Measurements from ENCODE around the gene THSD4. TPM values are rescaled to one million over a fixed set of nuclear protein-coding genes. Genes with fewer than 3 reads are reported as not detected.
A peak's percentile ranks its signal among the peaks of the same experiment; 100 is the strongest.

Gene THSD4
- polyA plus RNA-seq, 2 of the 4 experiments (the other 2 are of a cell fraction) = 15.8 to 40.7 TPM

DNA sequence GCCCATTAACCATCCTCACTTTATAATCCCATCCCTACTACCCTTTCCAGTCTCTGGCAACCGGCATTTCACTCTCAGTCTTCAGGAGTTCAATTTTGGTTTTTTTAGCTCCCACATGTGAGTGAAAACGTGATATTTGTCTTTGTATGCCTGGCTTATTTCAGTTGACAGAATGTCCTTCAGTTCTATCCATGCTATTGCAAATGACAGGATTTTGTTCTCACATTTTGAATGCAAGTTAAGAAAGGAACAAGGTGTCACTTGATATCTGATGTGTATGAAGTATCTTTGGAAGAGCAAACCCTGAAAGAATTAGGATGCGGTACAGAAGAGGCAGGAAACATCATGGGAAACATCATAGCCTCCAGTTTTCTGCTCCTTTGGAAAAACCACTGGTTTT is 298.1 kb downstream of the THSD4 start:
- Histone ChIP-seq H3K27ac (peak overlapping the region; percentile 83 to 87), H3K9me3 (no peaks in the 10 kb centered on the region), H3K4me2 (peak overlapping the region; percentile 79; the same call in 2 of the 3 replicates), H3K4me3 (no peak overlapping the region), H3K4me1 (peaks cover 65% of the 10 kb centered on the region)
- WGBS (ENCODE audit: missing lambda C conversion rate) = 90% methylated on average over 3 of the region's 3 CpGs
- no peak for TF ChIP-seq NPAS2 (CRISPR knock-in tag; IDR thresholded peaks at IDR 0.05; ENCODE audit: borderline replicate concordance)
- TF ChIP-seq CBX8 (IDR thresholded peaks at IDR 0.05) = no peak
- TF ChIP-seq TP53 (CRISPR knock-in tag; IDR thresholded peaks at IDR 0.05) = no peak
- no peak for TF ChIP-seq ATOH8 (CRISPR knock-in tag; IDR thresholded peaks at IDR 0.05; ENCODE audit: low read depth)
- TF ChIP-seq MAZ (IDR thresholded peaks at IDR 0.05; ENCODE audit: borderline replicate concordance, low read depth, low read length) = no peak
- TF ChIP-seq, protein P1, sequence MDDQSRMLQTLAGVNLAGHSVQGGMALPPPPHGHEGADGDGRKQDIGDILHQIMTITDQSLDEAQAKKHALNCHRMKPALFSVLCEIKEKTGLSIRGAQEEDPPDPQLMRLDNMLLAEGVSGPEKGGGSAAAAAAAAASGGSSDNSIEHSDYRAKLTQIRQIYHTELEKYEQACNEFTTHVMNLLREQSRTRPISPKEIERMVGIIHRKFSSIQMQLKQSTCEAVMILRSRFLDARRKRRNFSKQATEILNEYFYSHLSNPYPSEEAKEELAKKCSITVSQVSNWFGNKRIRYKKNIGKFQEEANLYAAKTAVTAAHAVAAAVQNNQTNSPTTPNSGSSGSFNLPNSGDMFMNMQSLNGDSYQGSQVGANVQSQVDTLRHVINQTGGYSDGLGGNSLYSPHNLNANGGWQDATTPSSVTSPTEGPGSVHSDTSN (IDR thresholded peaks at IDR 0.05) = no peak
- no peak for TF ChIP-seq FOSB (CRISPR knock-in tag; IDR thresholded peaks at IDR 0.05)
- TF ChIP-seq EHMT2 (IDR thresholded peaks at IDR 0.05; ENCODE audit: low read depth) = no peak
- no peak for TF ChIP-seq MYC (IDR thresholded peaks at IDR 0.05; ENCODE audit: borderline replicate concordance, low read length)
- TF ChIP-seq REST (IDR thresholded peaks at IDR 0.05) = no peak
- no peak for TF ChIP-seq POLR2A (IDR thresholded peaks at IDR 0.05; ENCODE audit: low read length)
- TF ChIP-seq CBX2 (IDR thresholded peaks at IDR 0.05; ENCODE audit: borderline replicate concordance, low read depth) = no peak
- TF ChIP-seq RFX5 (IDR thresholded peaks at IDR 0.05) = no peak
- TF ChIP-seq KDM1A (IDR thresholded peaks at IDR 0.05; ENCODE audit: low read depth) = no peak
- FAIRE-seq (peak; percentile 46), DNase-seq (ENCODE audit: low read depth in 1 of 2, low spot score in 1 of 2) (no peak), ATAC-seq (no peak)
- CTCF ChIA-PET = interaction anchor here (0.6 to 6.3 kb wide), 9 partner anchors 12 to 403 kb away, joined by 3 to 48 read pairs (median 6); no protein-coding TSS in a partner anchor
- POLR2A ChIA-PET = no interaction called here

- FAIRE-seq = no peak
- CTCF ChIA-PET = interaction anchor here (0.6 to 6.3 kb wide), 6 partner anchors 11 to 112 kb away, joined by 3 to 48 read pairs (median 4); no protein-coding TSS in a partner anchor
- POLR2A ChIA-PET = no interaction called here
- Histone ChIP-seq H3K9me3 (no peaks in the 10 kb centered on the region), H3K4me1 (peaks cover 57% of the 10 kb centered on the region), H3K4me3 (no peak overlapping the region), H3K4me2 (peak overlapping the region; percentile 18; the same call in 2 of the 3 replicates), H3K27ac (peak overlapping the region; percentile 83 to 87; a peak in 5 of 6 replicates)
- no peak for ATAC-seq
- DNase-seq (ENCODE audit: low read depth in 1 of 2, low spot score in 1 of 2) = no peak
- WGBS (ENCODE audit: missing lambda C conversion rate) = 53% methylated on average over 2 of the region's 2 CpGs
- TF ChIP-seq, protein P1 (IDR thresholded peaks at IDR 0.05) = no peak
- no peak; the same call in 1 of the 2 replicates for TF ChIP-seq HOXB13 (CRISPR knock-in tag; IDR thresholded peaks at IDR 0.05; ENCODE audit: low read depth)
- TF ChIP-seq FOSL2 (IDR thresholded peaks at IDR 0.05) = no peak
- TF ChIP-seq FOSL2 (CRISPR knock-in tag; IDR thresholded peaks at IDR 0.05) = no peak
- no peak for TF ChIP-seq CTCF (IDR thresholded peaks at IDR 0.05)
- no peak for TF ChIP-seq ZFP36 (IDR thresholded peaks at IDR 0.05; ENCODE audit: borderline replicate concordance, partially characterized antibody)
- TF ChIP-seq JUN (IDR thresholded peaks at IDR 0.05) = no peak
- no peak for TF ChIP-seq CHD2 (IDR thresholded peaks at IDR 0.05; ENCODE audit: low read length, partially characterized antibody)
- TF ChIP-seq NFE2L2 (conservative IDR thresholded peaks at IDR 0.05; ENCODE audit: low read length) = no peak
- TF ChIP-seq NR3C1 (IDR thresholded peaks at IDR 0.05) = no peak
- TF ChIP-seq RFX5 (IDR thresholded peaks at IDR 0.05) = no peak
- no peak for TF ChIP-seq PHF8 (IDR thresholded peaks at IDR 0.05; ENCODE audit: borderline replicate concordance, low read depth)
- no peak for TF ChIP-seq BCL3 (IDR thresholded peaks at IDR 0.05)
- no peak for TF ChIP-seq EP300 (IDR thresholded peaks at IDR 0.05)
- no peak for TF ChIP-seq RAD21 (conservative IDR thresholded peaks at IDR 0.05 in 1 of 2, IDR thresholded peaks at IDR 0.05 in 1 of 2)
- no peak for TF ChIP-seq JUNB (IDR thresholded peaks at IDR 0.05)
- TF ChIP-seq ZSCAN20 (CRISPR knock-in tag; IDR thresholded peaks at IDR 0.05) = no peak
- TF ChIP-seq FOXS1 (CRISPR knock-in tag; IDR thresholded peaks at IDR 0.05) = no peak
Observed at GRCh38 chr15:71414853-71415252, 299.6 kb downstream of the THSD4 start.

All from A549 (cell line).